Measurements from ENCODE around the gene ACAP2.
"Not testable (repeated sequence)": the region's sequence is repeated elsewhere in the genome, so short reads cannot be mapped to it uniquely, and the experiment has no call there.

DNA sequence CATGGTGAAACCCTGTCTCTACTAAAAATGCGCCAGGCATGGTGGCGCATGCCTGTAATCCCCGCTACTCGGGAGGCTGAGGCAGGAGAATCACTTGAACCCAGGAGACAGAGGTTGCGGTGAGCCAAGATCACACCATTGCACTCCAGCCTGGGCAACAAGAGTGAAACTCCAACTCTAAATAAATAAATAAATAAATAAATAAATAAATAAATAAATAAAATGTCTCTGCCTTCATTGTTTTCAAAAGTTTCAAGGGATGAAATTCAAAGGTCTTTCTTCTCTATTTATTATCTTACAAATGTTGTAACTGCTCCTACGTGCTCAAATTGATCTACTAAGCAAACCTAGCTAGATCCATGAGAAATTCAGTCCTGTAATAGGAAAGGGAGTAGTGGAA is 44.4 kb downstream of the ACAP2 start:
- TF ChIP-seq POLR2A (IDR thresholded peaks at IDR 0.05; ENCODE audit: low read length); ZFP36 (IDR thresholded peaks at IDR 0.05; ENCODE audit: borderline replicate concordance, partially characterized antibody); MAZ (IDR thresholded peaks at IDR 0.05; ENCODE audit: borderline replicate concordance, low read depth, low read length); EHF (CRISPR knock-in tag; IDR thresholded peaks at IDR 0.05); PHF8 (IDR thresholded peaks at IDR 0.05; ENCODE audit: borderline replicate concordance, low read depth): not testable (repeated sequence)
- TF ChIP-seq, protein P1, sequence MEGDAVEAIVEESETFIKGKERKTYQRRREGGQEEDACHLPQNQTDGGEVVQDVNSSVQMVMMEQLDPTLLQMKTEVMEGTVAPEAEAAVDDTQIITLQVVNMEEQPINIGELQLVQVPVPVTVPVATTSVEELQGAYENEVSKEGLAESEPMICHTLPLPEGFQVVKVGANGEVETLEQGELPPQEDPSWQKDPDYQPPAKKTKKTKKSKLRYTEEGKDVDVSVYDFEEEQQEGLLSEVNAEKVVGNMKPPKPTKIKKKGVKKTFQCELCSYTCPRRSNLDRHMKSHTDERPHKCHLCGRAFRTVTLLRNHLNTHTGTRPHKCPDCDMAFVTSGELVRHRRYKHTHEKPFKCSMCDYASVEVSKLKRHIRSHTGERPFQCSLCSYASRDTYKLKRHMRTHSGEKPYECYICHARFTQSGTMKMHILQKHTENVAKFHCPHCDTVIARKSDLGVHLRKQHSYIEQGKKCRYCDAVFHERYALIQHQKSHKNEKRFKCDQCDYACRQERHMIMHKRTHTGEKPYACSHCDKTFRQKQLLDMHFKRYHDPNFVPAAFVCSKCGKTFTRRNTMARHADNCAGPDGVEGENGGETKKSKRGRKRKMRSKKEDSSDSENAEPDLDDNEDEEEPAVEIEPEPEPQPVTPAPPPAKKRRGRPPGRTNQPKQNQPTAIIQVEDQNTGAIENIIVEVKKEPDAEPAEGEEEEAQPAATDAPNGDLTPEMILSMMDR (IDR thresholded peaks at IDR 0.05) = not testable (repeated sequence)
- TF ChIP-seq, protein P2, sequence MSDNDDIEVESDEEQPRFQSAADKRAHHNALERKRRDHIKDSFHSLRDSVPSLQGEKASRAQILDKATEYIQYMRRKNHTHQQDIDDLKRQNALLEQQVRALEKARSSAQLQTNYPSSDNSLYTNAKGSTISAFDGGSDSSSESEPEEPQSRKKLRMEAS (IDR thresholded peaks at IDR 0.05) = not testable (repeated sequence)
- TF ChIP-seq, protein P3, sequence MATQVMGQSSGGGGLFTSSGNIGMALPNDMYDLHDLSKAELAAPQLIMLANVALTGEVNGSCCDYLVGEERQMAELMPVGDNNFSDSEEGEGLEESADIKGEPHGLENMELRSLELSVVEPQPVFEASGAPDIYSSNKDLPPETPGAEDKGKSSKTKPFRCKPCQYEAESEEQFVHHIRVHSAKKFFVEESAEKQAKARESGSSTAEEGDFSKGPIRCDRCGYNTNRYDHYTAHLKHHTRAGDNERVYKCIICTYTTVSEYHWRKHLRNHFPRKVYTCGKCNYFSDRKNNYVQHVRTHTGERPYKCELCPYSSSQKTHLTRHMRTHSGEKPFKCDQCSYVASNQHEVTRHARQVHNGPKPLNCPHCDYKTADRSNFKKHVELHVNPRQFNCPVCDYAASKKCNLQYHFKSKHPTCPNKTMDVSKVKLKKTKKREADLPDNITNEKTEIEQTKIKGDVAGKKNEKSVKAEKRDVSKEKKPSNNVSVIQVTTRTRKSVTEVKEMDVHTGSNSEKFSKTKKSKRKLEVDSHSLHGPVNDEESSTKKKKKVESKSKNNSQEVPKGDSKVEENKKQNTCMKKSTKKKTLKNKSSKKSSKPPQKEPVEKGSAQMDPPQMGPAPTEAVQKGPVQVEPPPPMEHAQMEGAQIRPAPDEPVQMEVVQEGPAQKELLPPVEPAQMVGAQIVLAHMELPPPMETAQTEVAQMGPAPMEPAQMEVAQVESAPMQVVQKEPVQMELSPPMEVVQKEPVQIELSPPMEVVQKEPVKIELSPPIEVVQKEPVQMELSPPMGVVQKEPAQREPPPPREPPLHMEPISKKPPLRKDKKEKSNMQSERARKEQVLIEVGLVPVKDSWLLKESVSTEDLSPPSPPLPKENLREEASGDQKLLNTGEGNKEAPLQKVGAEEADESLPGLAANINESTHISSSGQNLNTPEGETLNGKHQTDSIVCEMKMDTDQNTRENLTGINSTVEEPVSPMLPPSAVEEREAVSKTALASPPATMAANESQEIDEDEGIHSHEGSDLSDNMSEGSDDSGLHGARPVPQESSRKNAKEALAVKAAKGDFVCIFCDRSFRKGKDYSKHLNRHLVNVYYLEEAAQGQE (IDR thresholded peaks at IDR 0.05) = not testable (repeated sequence)
- TF ChIP-seq, protein P4, sequence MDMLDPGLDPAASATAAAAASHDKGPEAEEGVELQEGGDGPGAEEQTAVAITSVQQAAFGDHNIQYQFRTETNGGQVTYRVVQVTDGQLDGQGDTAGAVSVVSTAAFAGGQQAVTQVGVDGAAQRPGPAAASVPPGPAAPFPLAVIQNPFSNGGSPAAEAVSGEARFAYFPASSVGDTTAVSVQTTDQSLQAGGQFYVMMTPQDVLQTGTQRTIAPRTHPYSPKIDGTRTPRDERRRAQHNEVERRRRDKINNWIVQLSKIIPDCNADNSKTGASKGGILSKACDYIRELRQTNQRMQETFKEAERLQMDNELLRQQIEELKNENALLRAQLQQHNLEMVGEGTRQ (IDR thresholded peaks at IDR 0.05) = not testable (repeated sequence)

Data from A549 (cell line).